HepG2 (cell line): ENCODE data around the gene KTI12. TPM values are rescaled to one million over a fixed set of nuclear protein-coding genes. Genes with fewer than 3 reads are reported as not detected.
A peak's percentile ranks its signal among the peaks of the same experiment; 100 is the strongest.

ENCODE experiments used
- ATAC-seq: fragments of 200-7000 bp; cut with Tn5 transposase; 3 replicates; pipeline ENCODE4 v1.9.1; 2020; ENCODE audit warnings: mild to moderate bottlenecking, moderate library complexity
- BruUV-seq: library from RNA; stranded (reverse); fragments of 400-500 nt; replicated peaks from 2 replicates; lab custom pipeline; 2021; lab: Mats Ljungman, UMichigan
- CTCF ChIA-PET: fragments of 300-600 bp; formaldehyde crosslinking; extraction: SDS; loops from one replicate; lab custom pipeline; 2021; ENCODE audit warnings: low total read pairs, inconsistent platforms, low intra/inter-chr PET ratio; lab: Yijun Ruan, JAX
- POLR2A ChIA-PET: fragments of 350-600 bp; sonication (Branson Sonifier 250); formaldehyde crosslinking; loops from one replicate; lab custom pipeline; 2020; ENCODE audit warnings: antibody characterized with exemption, inconsistent platforms; lab: Yijun Ruan, JAX
- DNase-seq: peaks from one replicate; pipeline ENCODE4 v3.0.0-alpha.2; 2015; ENCODE audit warnings: low spot score
- FAIRE-seq: peaks from 3 replicates; lab custom pipeline; 2011; peaks lifted over from hg19 to GRCh38; lab: Jason Lieb, UNC
- H2AFZ ChIP-seq: one replicate; pipeline ENCODE4 v1.6.1; 2011; ENCODE audit warnings: low read length, inconsistent platforms
- H3K27ac ChIP-seq: fragments of 300-600 bp; 3 replicates; pipeline ENCODE4 v1.8.0; 2011; ENCODE audit warnings: mixed run types, mild to moderate bottlenecking, mixed read lengths, low read length, inconsistent platforms; ENCODE audit not compliant: insufficient read depth; ENCODE audit errors: extremely low read length
- H3K27me3 ChIP-seq, 2 experiments: fragments of 200-600 bp in 1 of 2; 2 replicates in 1 of 2; 3 replicates in 1 of 2; pipeline versions ENCODE4 v1.6.0 to v1.8.0; 2011; ENCODE audit warnings: low read length in 2 of 2, mild to moderate bottlenecking in 2 of 2, moderate library complexity in 2 of 2, inconsistent platforms in 1 of 2; ENCODE audit not compliant: insufficient read depth in 2 of 2, control insufficient read depth in 1 of 2
- H3K36me3 ChIP-seq, 2 experiments: fragments of 200-600 bp in 1 of 2; replicated peaks in 1 of 2; 2 replicates in 1 of 2; 3 replicates in 1 of 2; pipeline versions ENCODE4 v1.5.1 to v1.8.0; 2011; ENCODE audit warnings: low read length in 2 of 2, inconsistent platforms in 1 of 2; ENCODE audit not compliant: insufficient read depth in 2 of 2, control insufficient read depth in 1 of 2
- H3K4me1 ChIP-seq: 2 replicates; pipeline ENCODE4 v1.5.1; 2012; ENCODE audit warnings: low read length, inconsistent platforms; ENCODE audit not compliant: insufficient read depth
- H3K4me2 ChIP-seq: 2 replicates; pipeline ENCODE4 v1.6.0; 2011; ENCODE audit warnings: low read depth, low read length, inconsistent platforms
- H3K4me3 ChIP-seq, 3 experiments: fragments of 200-600 bp in 1 of 3; sonication (generic), shearing (Covaris generic) in 1 of 3; replicated peaks in 1 of 3; 2 replicates each; pipeline ENCODE4 v1.5.1; 2011 to 2016; ENCODE audit warnings: low read length in 3 of 3, inconsistent platforms in 2 of 3, low read depth in 2 of 3, mild to moderate bottlenecking in 2 of 3, control low read depth in 1 of 3, mixed read lengths in 1 of 3; ENCODE audit not compliant: insufficient read depth in 1 of 3
- H3K79me2 ChIP-seq: one replicate; pipeline ENCODE4 v1.6.1; 2011; ENCODE audit warnings: low read length, inconsistent platforms; ENCODE audit not compliant: insufficient read depth
- H3K9ac ChIP-seq: 2 replicates; pipeline ENCODE4 v1.6.0; 2011; ENCODE audit warnings: mild to moderate bottlenecking, low read depth, low read length, inconsistent platforms; ENCODE audit not compliant: insufficient read depth
- H3K9me3 ChIP-seq: 2 replicates; pipeline ENCODE4 v1.5.1; 2012; ENCODE audit warnings: mild to moderate bottlenecking, low read length
- H4K20me1 ChIP-seq: 2 replicates; pipeline ENCODE4 v1.6.0; 2011; ENCODE audit warnings: inconsistent platforms, mild to moderate bottlenecking, low read length, moderate library complexity; ENCODE audit not compliant: insufficient read depth
- ARID2 ChIP-seq: sonication (generic); formaldehyde crosslinking; IDR thresholded peaks from 2 replicates; pipeline ENCODE4 v1.8.1; 2022; ENCODE audit warnings: mild to moderate bottlenecking, missing genetic modification reagents, borderline replicate concordance
- BHLHE40 ChIP-seq: IDR thresholded peaks from 2 replicates; pipeline ENCODE4 v1.6.1; 2011; ENCODE audit warnings: low read length, improper control_type of control experiment
- BRCA1 ChIP-seq: sonication (generic); formaldehyde crosslinking; IDR thresholded peaks from 2 replicates; pipeline ENCODE4 v1.4.0; 2020; ENCODE audit warnings: missing genetic modification reagents
- ELF3 ChIP-seq: IDR thresholded peaks from 2 replicates; pipeline ENCODE4 v1.6.1; 2016; ENCODE audit warnings: missing genetic modification reagents, missing compliant biosample characterization
- HMGXB4 ChIP-seq, 2 experiments: sonication (generic) in 1 of 2; formaldehyde crosslinking in 1 of 2; IDR thresholded peaks; 2 replicates each; pipeline versions ENCODE4 v1.4.0 to v1.6.1; 2018 to 2020; ENCODE audit warnings: missing genetic modification reagents in 2 of 2, borderline replicate concordance in 1 of 2, low read depth in 1 of 2, mild to moderate bottlenecking in 1 of 2, missing biosample characterization in 1 of 2
- MLXIP ChIP-seq: sonication (generic); formaldehyde crosslinking; IDR thresholded peaks from 2 replicates; pipeline ENCODE4 v1.9.0; 2021; ENCODE audit warnings: missing genetic modification reagents, borderline replicate concordance
- PHF20 ChIP-seq: sonication (generic); formaldehyde crosslinking; IDR thresholded peaks from 2 replicates; pipeline ENCODE4 v1.5.0; 2020; ENCODE audit warnings: mild to moderate bottlenecking, missing genetic modification reagents
- PPARG ChIP-seq: conservative IDR thresholded peaks from 2 replicates; pipeline ENCODE4 v1.6.1; 2016; ENCODE audit warnings: missing biosample characterization, missing genetic modification reagents
- RAD21 ChIP-seq: fragments of 450-650 bp; formaldehyde crosslinking; IDR thresholded peaks from 2 replicates; pipeline ENCODE4 v1.5.0; 2020; ENCODE audit warnings: mild to moderate bottlenecking
- RFX1 ChIP-seq: fragments of 450-650 bp; IDR thresholded peaks from 2 replicates; pipeline ENCODE4 v1.6.1; 2017
- TFE3 ChIP-seq: IDR thresholded peaks from 2 replicates; pipeline ENCODE4 v1.6.1; 2016
- ZFP41 ChIP-seq: sonication (generic); formaldehyde crosslinking; IDR thresholded peaks from 2 replicates; pipeline ENCODE4 v1.4.0; 2020; ENCODE audit warnings: mild to moderate bottlenecking, missing genetic modification reagents, borderline replicate concordance
- ZKSCAN5 ChIP-seq: sonication (generic); formaldehyde crosslinking; IDR thresholded peaks from 2 replicates; pipeline ENCODE4 v1.5.1; 2020; ENCODE audit warnings: mild to moderate bottlenecking, missing genetic modification reagents
- ZNF616 ChIP-seq: sonication (generic); formaldehyde crosslinking; IDR thresholded peaks from 2 replicates; pipeline ENCODE4 v1.5.0; 2020; ENCODE audit warnings: low read depth, mild to moderate bottlenecking, missing genetic modification reagents
- ZNF768 ChIP-seq: sonication (generic); formaldehyde crosslinking; IDR thresholded peaks from 2 replicates; pipeline ENCODE4 v1.4.0; 2020; ENCODE audit warnings: missing genetic modification reagents
- ZSCAN5A ChIP-seq: sonication (generic); formaldehyde crosslinking; IDR thresholded peaks from 2 replicates; pipeline ENCODE4 v1.8.0; 2022; ENCODE audit warnings: mild to moderate bottlenecking, missing genetic modification reagents, borderline replicate concordance
- WGBS: methylation state at CpG from one replicate; pipeline ENCODE4 v1.1.6; 2017; ENCODE audit warnings: low lambda C conversion rate; 5-methylcytosine and 5-hydroxymethylcytosine counted together
- in situ Hi-C: cut with HindIII; loops from 2 replicates; pipeline ENCODE4 v1.10.0; 2017; ENCODE audit warnings: low pct_unique_long_range_greater_than_20kb; ENCODE audit not compliant: extremely low pct_ligation_motif_present
- intact Hi-C: fragments of 100-400 bp; cut with micrococcal nuclease; formaldehyde crosslinking; loops from one replicate; pipeline ENCODE4 v1.10.0; 2022; ENCODE audit not compliant: unreplicated experiment
- polyA plus RNA-seq, 8 experiments: library from polyadenylated mRNA; depleted of rRNA in 3 of 8; stranded (reverse) in 7 of 8; unstranded in 1 of 8; fragments of >200 nt; fragmentation: Illumina TruSeq in 4 of 8; extraction: Trizol in 4 of 8; gene quantifications; 2 replicates each; pipeline versions ENCODE4 v1.2.1 to v1.2.3, GENCODE V29; 2011 to 2016; ENCODE audit warnings: low read depth in 4 of 8, missing spikeins in 1 of 8, mixed read lengths in 1 of 8; ENCODE audit not compliant: insufficient read depth in 1 of 8
- total RNA-seq, 5 experiments: library from RNA; depleted of rRNA; stranded (reverse); fragments of >200 nt; fragmentation: Illumina TruSeq; extraction: Trizol; gene quantifications; 2 replicates each; pipeline ENCODE4 v1.2.3, GENCODE V29; 2016; ENCODE audit warnings: low read depth in 1 of 5

KTI12 gene
- total and polyA plus RNA-seq, 2 of the 13 experiments (the other 11 are each of a cell fraction or from before 2014, with no cell fraction given), result 7.4 to 10.2 TPM

- H3K4me2 ChIP-seq, result no peak overlapping the region
- CTCF ChIA-PET, result interaction anchor here (2.5 kb wide), 1 partner anchor 105 kb away, joined by 54 read pairs; no protein-coding TSS in a partner anchor
- FAIRE-seq (peak; percentile 93), DNase-seq (peak; percentile 84), ATAC-seq (peak; percentile 90)
- H3K9me3 ChIP-seq, result no peaks in the 10 kb centered on the region
- H3K4me3 ChIP-seq, result no peak overlapping the region
- no peak overlapping the region for H3K9ac ChIP-seq
- H2AFZ ChIP-seq, result no peak overlapping the region
- no peak overlapping the region for H3K27ac ChIP-seq
- intact Hi-C loops (loop anchor here (1.0 to 10.0 kb wide), 3 partner anchors 85 to 177 kb away; no protein-coding TSS in a partner anchor), in situ Hi-C loops (no loop called here)
- POLR2A ChIA-PET, result no interaction called here
- no TSS peak for BruUV-seq
- H3K27me3 ChIP-seq, result peaks cover 0 to 18% of the 10 kb centered on the region in 2 experiments
- WGBS, result 40% methylated on average over 9 of the region's 9 CpGs
- no peaks in the 10 kb centered on the region for H3K36me3 ChIP-seq
- no peaks in the 10 kb centered on the region for H4K20me1 ChIP-seq
- H3K4me1 ChIP-seq, result peaks cover 20% of the 10 kb centered on the region
- H3K79me2 ChIP-seq, result no peaks in the 10 kb centered on the region
- TF ChIP-seq PHF20 (no peak), ZKSCAN5 (CRISPR knock-in tag) (no peak), ZFP41 (CRISPR knock-in tag) (no peak), RAD21 (CRISPR knock-in tag) (peak; percentile 90), PPARG (CRISPR knock-in tag) (no peak), BRCA1 (CRISPR knock-in tag) (no peak), BHLHE40 (no peak), ELF3 (no peak), ZSCAN5A (no peak), ZNF616 (CRISPR knock-in tag) (no peak), ZNF768 (CRISPR knock-in tag) (no peak), TFE3 (CRISPR knock-in tag) (no peak), ARID2 (CRISPR knock-in tag) (no peak), MLXIP (no peak), HMGXB4 (CRISPR knock-in tag; IDR thresholded peaks at IDR 0.05; ENCODE audit: borderline replicate concordance in 1 of 2, low read depth in 1 of 2) (0 out of 4 replicates have a peak, but pooled peaks of 1 of the 2 experiments have one; percentile 55), RFX1 (0 out of 2 replicates have a peak, but pooled peaks have one; percentile 16)
Measured at GRCh38 chr1:52002038-52002917, 31.3 kb downstream of the KTI12 start.
